HG03342 (cell line): ENCODE data around the gene MAP4.

Source experiments
- ATAC-seq: cut with Tn5 transposase; IDR thresholded peaks from one replicate; pipeline ENCODE4 v1.9.1; 2021; ENCODE audit warnings: mild to moderate bottlenecking, moderate library complexity; ENCODE audit not compliant: unreplicated experiment

Gene MAP4

GRCh38 chr3:47976135-47976732 is 40.0 kb downstream of the MAP4 start:
- no peak for ATAC-seq

GRCh38 chr3:47974974-47975470 is 41.2 kb downstream of the MAP4 start:
- ATAC-seq: no peak

GRCh38 chr3:47971081-47971480 is 45.1 kb downstream of the MAP4 start:
- ATAC-seq: no peak

GRCh38 chr3:47964740-47965139 is 51.5 kb downstream of the MAP4 start:
- ATAC-seq: no peak

GRCh38 chr3:47961815-47962606 is 54.2 kb downstream of the MAP4 start:
- ATAC-seq: no peak

- no peak for ATAC-seq
These were observed 55.2 kb downstream of the MAP4 start for GRCh38 chr3:47961036-47961435.

GRCh38 chr3:47956521-47956920 is 59.7 kb downstream of the MAP4 start:
- ATAC-seq: no peak

GRCh38 chr3:47954567-47954966 is 61.6 kb downstream of the MAP4 start:
- ATAC-seq: no peak

- no peak for ATAC-seq
These were observed 65.6 kb downstream of the MAP4 start for GRCh38 chr3:47950453-47951169.

GRCh38 chr3:47949979-47950378 is 66.2 kb downstream of the MAP4 start:
- no peak for ATAC-seq

GRCh38 chr3:47940232-47940631 is 76.0 kb downstream of the MAP4 start:
- no peak for ATAC-seq

- no peak for ATAC-seq
These were observed 83.8 kb downstream of the MAP4 start for GRCh38 chr3:47932421-47932820.

- no peak for ATAC-seq
These were observed 85.2 kb downstream of the MAP4 start for GRCh38 chr3:47930979-47931378.

GRCh38 chr3:47916696-47917095 is 99.5 kb downstream of the MAP4 start:
- no peak for ATAC-seq

GRCh38 chr3:47916201-47916600 is 100.0 kb downstream of the MAP4 start:
- ATAC-seq: no peak

- ATAC-seq: no peak
These were observed 104.2 kb downstream of the MAP4 start for GRCh38 chr3:47912006-47912504.

GRCh38 chr3:47910777-47911440 is 105.3 kb downstream of the MAP4 start:
- no peak for ATAC-seq

- no peak for ATAC-seq
These were observed 106.0 kb downstream of the MAP4 start for GRCh38 chr3:47910233-47910632.

GRCh38 chr3:47909607-47910006 is 106.6 kb downstream of the MAP4 start:
- no peak for ATAC-seq

- ATAC-seq: no peak
These were observed 107.5 kb downstream of the MAP4 start for GRCh38 chr3:47908744-47909143.

GRCh38 chr3:47907784-47908183 is 108.4 kb downstream of the MAP4 start:
- no peak for ATAC-seq
